ENCODE results near the gene ARRB1. TPM values are rescaled to one million over a fixed set of nuclear protein-coding genes. Genes with fewer than 3 reads are reported as not detected.

ARRB1 gene
- total RNA-seq, 1 experiment from 2014 or later: 116 TPM

DNA sequence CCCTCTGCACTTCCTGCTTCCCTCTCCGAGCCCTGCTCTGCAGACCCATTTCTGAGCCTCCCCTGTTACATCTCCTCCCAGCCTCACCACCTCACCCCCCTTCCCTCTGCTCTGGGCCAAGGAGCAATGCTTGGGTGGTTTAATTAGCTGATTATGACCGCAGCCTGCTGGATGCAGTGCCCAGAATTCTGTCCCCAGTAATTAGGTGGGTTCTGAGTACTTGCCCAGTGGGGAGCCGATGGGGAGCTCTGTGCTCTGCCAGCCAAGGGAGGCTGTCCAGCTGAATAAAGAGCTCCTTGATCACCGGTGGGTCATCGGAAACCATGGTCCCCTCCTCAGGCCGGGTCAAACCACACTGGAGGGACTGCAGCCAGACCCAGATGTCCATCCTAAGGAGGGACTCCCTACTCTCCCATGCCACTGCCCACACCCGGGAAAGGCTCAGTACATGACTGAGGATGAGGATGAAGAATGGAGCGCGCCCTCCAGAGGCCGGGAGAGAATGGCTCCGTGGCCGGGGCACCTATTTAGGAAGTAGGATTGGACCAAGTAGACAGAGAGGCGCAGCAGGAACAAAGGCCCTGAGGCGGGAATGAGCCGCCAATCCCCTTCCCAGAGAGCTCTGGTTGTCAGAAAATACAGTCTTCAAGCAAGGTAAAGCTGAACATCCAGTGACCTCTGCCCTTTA is 9.1 kb downstream of the ARRB1 start:
- Histone ChIP-seq H3K9me3 (no peaks in the 10 kb centered on the region), H3K27me3 (replicated peaks; ENCODE audit: control insufficient read depth, insufficient read depth, low read length) (no peaks in the 10 kb centered on the region), H3K4me1 (peaks cover 74% of the 10 kb centered on the region), H3K36me3 (ENCODE audit: control insufficient read depth, insufficient read depth, low read length) (peaks cover 3% of the 10 kb centered on the region; the same call in 1 of the 2 replicates), H3K4me3 (ENCODE audit: low read depth, low read length) (no peak overlapping the region)
- Mint-ChIP-seq H3K9me3 (ENCODE audit: unreplicated experiment) (no peaks in the 10 kb centered on the region), H3K4me1 (ENCODE audit: low read depth, unreplicated experiment) (peaks cover 65% of the 10 kb centered on the region), H3K27ac (ENCODE audit: unreplicated experiment) (peak overlapping the region; percentile 75), H3K4me3 (ENCODE audit: unreplicated experiment) (no peak overlapping the region), H3K27me3 (ENCODE audit: insufficient read depth, unreplicated experiment) (no peaks in the 10 kb centered on the region), H3K36me3 (ENCODE audit: insufficient read depth, unreplicated experiment) (peaks cover 23% of the 10 kb centered on the region)
- ChIA-PET CTCF (interaction anchor here (0.5 to 2.2 kb wide), 14 partner anchors 10 to 128 kb away, joined by 3 to 22 read pairs (median 8); no protein-coding TSS in a partner anchor), POLR2A (interaction anchor here (0.6 to 3.0 kb wide), 9 partner anchors 10 to 88 kb away, joined by 3 to 21 read pairs (median 6); no protein-coding TSS in a partner anchor)
- intact Hi-C loops (cut with micrococcal nuclease; ENCODE audit: unreplicated experiment): loop anchor here (1.0 to 5.0 kb wide), 2 partner anchors 14 to 80 kb away; no protein-coding TSS in a partner anchor
- no peak for DNase-seq
- no TSS peak for BruUV-seq (replicated peaks)
- TF ChIP-seq CTCF (IDR thresholded peaks at IDR 0.05; ENCODE audit: insufficient read depth in 1 of 2, low read depth in 1 of 2, low read length in 1 of 2, severe bottlenecking in 1 of 2, unreplicated experiment in 1 of 2): no peak

- H3K27ac Mint-ChIP-seq (ENCODE audit: unreplicated experiment): peak overlapping the region; percentile 75
Observed at GRCh38 chr11:75341612-75342011, 9.8 kb downstream of the ARRB1 start.

More at GRCh38 chr11:75341612-75342011, 9.8 kb downstream of the ARRB1 start:
- POLR2A ChIA-PET: interaction anchor here (1.0 to 3.0 kb wide), 2 partner anchors 11 to 39 kb away, joined by 3 to 21 read pairs; no protein-coding TSS in a partner anchor
- peaks cover 29% of the 10 kb centered on the region for H3K36me3 Mint-ChIP-seq (ENCODE audit: insufficient read depth, unreplicated experiment)
- peaks cover 77% of the 10 kb centered on the region for H3K4me1 ChIP-seq
- H3K4me1 Mint-ChIP-seq (ENCODE audit: low read depth, unreplicated experiment): peaks cover 69% of the 10 kb centered on the region
- intact Hi-C loops (cut with micrococcal nuclease; ENCODE audit: unreplicated experiment): loop anchor here (1.0 to 5.0 kb wide), 2 partner anchors 13 to 81 kb away; no protein-coding TSS in a partner anchor
- DNase-seq: no peak
- H3K27me3 Mint-ChIP-seq (ENCODE audit: insufficient read depth, unreplicated experiment): no peaks in the 10 kb centered on the region
- no peaks in the 10 kb centered on the region for H3K9me3 Mint-ChIP-seq (ENCODE audit: unreplicated experiment)
- CTCF ChIA-PET: interaction anchor here (1.2 to 2.2 kb wide), 3 partner anchors 11 to 41 kb away, joined by 3 to 6 read pairs (median 5); no protein-coding TSS in a partner anchor
- H3K9me3 ChIP-seq: no peaks in the 10 kb centered on the region
- H3K36me3 ChIP-seq (ENCODE audit: control insufficient read depth, insufficient read depth, low read length): peaks cover 3% of the 10 kb centered on the region; the same call in 1 of the 2 replicates
- H3K27me3 ChIP-seq (replicated peaks; ENCODE audit: control insufficient read depth, insufficient read depth, low read length): no peaks in the 10 kb centered on the region
- H3K4me3 ChIP-seq (ENCODE audit: low read depth, low read length): no peak overlapping the region
- BruUV-seq (replicated peaks): no TSS peak
- no peak overlapping the region for H3K4me3 Mint-ChIP-seq (ENCODE audit: unreplicated experiment)
- no peak for TF ChIP-seq CTCF (IDR thresholded peaks at IDR 0.05; ENCODE audit: insufficient read depth in 1 of 2, low read depth in 1 of 2, low read length in 1 of 2, severe bottlenecking in 1 of 2, unreplicated experiment in 1 of 2)

Measured in Caco-2 (cell line).